ENCODE results near the gene SYVN1. TPM values are rescaled to one million over a fixed set of nuclear protein-coding genes. Genes with fewer than 3 reads are reported as not detected.
A peak's percentile ranks its signal among the peaks of the same experiment; 100 is the strongest.

The SYVN1 gene
- total and polyA plus RNA-seq, 4 donors, result 19.9 to 210 (median 56.6) TPM

DNA sequence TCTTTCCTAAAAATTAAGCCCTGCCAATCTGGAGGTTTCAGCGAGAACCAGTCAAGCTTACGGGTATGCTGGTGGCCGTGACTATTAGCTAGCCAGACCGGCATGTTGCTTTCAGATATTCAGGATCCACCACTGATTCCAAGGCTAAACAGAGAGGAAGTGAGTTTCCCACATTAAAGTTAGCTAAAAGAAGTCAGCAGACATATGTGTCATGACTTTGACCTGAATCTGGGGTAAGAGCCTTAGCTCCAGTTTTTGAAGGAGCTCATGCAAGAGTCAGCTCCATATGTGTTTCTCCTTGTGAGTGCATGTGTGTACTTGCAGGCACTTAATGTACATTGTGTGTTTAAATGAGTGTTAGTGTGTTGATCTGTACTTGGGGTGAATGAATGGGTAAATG lies 48.9 kb downstream of the SYVN1 start:
- TF ChIP-seq, protein P1, sequence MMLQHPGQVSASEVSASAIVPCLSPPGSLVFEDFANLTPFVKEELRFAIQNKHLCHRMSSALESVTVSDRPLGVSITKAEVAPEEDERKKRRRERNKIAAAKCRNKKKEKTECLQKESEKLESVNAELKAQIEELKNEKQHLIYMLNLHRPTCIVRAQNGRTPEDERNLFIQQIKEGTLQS (IDR thresholded peaks at IDR 0.05), result no peak
- Histone ChIP-seq H3K27ac (ENCODE audit: low read depth in 1 of 2, low read length in 2 of 2) (no peak overlapping the region), H3K36me3 (ENCODE audit: control insufficient read depth in 4 of 4, insufficient read depth in 3 of 4, low read depth in 1 of 4, low read length in 3 of 4) (peaks cover 5 to 39% (median 13%) of the 10 kb centered on the region in 4 donors), H3K4me3 (ENCODE audit: low read depth in 1 of 3, low read length in 3 of 3) (no peak overlapping the region), H3K4me1 (ENCODE audit: control insufficient read depth in 4 of 4, insufficient read depth in 4 of 4, low read length in 3 of 4) (peaks cover 10 to 23% (median 18%) of the 10 kb centered on the region in 4 donors), H3K27me3 (ENCODE audit: control insufficient read depth in 4 of 4, insufficient read depth in 4 of 4, low read length in 3 of 4) (no peaks in the 10 kb centered on the region), H3K9ac (ENCODE audit: low read depth in 1 of 2, low read length in 2 of 2) (no peak overlapping the region), H3K9me3 (ENCODE audit: control insufficient read depth in 4 of 4, low read length in 3 of 4) (no peaks in the 10 kb centered on the region)
- 95% methylated on average over 4 of the region's 4 CpGs for WGBS
- no peak for DNase-seq (ENCODE audit: low spot score)

DNA sequence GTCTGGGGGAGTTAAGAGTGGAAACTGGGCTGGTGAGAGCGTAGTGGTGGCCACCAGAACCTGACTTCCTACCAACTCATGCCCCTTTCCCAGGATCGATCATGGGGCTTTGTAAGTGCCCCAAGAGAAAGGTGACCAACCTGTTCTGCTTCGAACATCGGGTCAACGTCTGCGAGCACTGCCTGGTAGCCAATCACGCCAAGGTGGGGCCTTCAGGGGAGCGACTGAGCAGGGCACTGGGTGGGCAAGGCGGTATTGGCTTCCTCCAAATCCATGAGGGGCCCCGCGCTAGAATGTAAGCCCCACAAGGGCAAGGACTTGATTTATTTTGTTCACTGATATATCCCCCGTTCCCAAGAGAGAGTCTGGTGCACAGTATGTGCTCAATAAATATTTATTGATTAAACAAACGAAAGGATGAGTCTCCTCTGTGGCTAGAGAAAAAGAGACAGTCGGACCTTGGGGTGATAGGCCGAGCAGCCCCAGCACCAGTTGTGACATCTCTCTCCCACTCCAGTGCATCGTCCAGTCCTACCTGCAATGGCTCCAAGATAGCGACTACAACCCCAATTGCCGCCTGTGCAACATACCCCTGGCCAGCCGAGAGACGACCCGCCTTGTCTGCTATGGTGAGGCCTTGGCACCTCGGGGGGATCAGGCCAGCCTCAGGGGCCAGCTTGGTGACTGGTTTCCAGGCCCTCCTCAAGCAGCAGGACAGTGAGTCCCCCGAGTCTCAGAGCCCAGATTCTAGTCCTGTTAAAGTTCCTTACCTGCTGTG lies 49.5 kb downstream of the SYVN1 start:
- peak overlapping the region; percentile 75 to 96 (median 80) for H3K4me3 ChIP-seq (ENCODE audit: low read depth in 1 of 3, low read length in 3 of 3)
- TF ChIP-seq TAF1 (conservative IDR thresholded peaks at IDR 0.05) (no peak), GABPA (IDR thresholded peaks at IDR 0.05 in 1 of 2, conservative IDR thresholded peaks at IDR 0.05 in 1 of 2) (no peak), EGR1 (IDR thresholded peaks at IDR 0.05; ENCODE audit: low read depth in 2 of 2) (no peak), SP1 (IDR thresholded peaks at IDR 0.05) (no peak), JUND (IDR thresholded peaks at IDR 0.05) (no peak), HNF4A (conservative IDR thresholded peaks at IDR 0.05) (no peak), RXRA (IDR thresholded peaks at IDR 0.05) (no peak), RAD21 (IDR thresholded peaks at IDR 0.05) (no peak), YY1 (IDR thresholded peaks at IDR 0.05) (no peak), NR2F2 (IDR thresholded peaks at IDR 0.05) (no peak), FOXA2 (IDR thresholded peaks at IDR 0.05) (no peak), HNF4G (IDR thresholded peaks at IDR 0.05) (no peak), FOXA1 (IDR thresholded peaks at IDR 0.05) (no peak)
- TF ChIP-seq, protein P2, sequence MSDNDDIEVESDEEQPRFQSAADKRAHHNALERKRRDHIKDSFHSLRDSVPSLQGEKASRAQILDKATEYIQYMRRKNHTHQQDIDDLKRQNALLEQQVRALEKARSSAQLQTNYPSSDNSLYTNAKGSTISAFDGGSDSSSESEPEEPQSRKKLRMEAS (IDR thresholded peaks at IDR 0.05), result no peak
- TF ChIP-seq, protein P3, sequence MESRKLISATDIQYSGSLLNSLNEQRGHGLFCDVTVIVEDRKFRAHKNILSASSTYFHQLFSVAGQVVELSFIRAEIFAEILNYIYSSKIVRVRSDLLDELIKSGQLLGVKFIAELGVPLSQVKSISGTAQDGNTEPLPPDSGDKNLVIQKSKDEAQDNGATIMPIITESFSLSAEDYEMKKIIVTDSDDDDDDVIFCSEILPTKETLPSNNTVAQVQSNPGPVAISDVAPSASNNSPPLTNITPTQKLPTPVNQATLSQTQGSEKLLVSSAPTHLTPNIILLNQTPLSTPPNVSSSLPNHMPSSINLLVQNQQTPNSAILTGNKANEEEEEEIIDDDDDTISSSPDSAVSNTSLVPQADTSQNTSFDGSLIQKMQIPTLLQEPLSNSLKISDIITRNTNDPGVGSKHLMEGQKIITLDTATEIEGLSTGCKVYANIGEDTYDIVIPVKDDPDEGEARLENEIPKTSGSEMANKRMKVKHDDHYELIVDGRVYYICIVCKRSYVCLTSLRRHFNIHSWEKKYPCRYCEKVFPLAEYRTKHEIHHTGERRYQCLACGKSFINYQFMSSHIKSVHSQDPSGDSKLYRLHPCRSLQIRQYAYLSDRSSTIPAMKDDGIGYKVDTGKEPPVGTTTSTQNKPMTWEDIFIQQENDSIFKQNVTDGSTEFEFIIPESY (IDR thresholded peaks at IDR 0.05), result no peak
- TF ChIP-seq, protein P4, sequence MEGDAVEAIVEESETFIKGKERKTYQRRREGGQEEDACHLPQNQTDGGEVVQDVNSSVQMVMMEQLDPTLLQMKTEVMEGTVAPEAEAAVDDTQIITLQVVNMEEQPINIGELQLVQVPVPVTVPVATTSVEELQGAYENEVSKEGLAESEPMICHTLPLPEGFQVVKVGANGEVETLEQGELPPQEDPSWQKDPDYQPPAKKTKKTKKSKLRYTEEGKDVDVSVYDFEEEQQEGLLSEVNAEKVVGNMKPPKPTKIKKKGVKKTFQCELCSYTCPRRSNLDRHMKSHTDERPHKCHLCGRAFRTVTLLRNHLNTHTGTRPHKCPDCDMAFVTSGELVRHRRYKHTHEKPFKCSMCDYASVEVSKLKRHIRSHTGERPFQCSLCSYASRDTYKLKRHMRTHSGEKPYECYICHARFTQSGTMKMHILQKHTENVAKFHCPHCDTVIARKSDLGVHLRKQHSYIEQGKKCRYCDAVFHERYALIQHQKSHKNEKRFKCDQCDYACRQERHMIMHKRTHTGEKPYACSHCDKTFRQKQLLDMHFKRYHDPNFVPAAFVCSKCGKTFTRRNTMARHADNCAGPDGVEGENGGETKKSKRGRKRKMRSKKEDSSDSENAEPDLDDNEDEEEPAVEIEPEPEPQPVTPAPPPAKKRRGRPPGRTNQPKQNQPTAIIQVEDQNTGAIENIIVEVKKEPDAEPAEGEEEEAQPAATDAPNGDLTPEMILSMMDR (IDR thresholded peaks at IDR 0.05; ENCODE audit: low read depth, low read length, missing input control), result no peak
- TF ChIP-seq, protein P1 (IDR thresholded peaks at IDR 0.05), result no peak
- TF ChIP-seq, protein P5, sequence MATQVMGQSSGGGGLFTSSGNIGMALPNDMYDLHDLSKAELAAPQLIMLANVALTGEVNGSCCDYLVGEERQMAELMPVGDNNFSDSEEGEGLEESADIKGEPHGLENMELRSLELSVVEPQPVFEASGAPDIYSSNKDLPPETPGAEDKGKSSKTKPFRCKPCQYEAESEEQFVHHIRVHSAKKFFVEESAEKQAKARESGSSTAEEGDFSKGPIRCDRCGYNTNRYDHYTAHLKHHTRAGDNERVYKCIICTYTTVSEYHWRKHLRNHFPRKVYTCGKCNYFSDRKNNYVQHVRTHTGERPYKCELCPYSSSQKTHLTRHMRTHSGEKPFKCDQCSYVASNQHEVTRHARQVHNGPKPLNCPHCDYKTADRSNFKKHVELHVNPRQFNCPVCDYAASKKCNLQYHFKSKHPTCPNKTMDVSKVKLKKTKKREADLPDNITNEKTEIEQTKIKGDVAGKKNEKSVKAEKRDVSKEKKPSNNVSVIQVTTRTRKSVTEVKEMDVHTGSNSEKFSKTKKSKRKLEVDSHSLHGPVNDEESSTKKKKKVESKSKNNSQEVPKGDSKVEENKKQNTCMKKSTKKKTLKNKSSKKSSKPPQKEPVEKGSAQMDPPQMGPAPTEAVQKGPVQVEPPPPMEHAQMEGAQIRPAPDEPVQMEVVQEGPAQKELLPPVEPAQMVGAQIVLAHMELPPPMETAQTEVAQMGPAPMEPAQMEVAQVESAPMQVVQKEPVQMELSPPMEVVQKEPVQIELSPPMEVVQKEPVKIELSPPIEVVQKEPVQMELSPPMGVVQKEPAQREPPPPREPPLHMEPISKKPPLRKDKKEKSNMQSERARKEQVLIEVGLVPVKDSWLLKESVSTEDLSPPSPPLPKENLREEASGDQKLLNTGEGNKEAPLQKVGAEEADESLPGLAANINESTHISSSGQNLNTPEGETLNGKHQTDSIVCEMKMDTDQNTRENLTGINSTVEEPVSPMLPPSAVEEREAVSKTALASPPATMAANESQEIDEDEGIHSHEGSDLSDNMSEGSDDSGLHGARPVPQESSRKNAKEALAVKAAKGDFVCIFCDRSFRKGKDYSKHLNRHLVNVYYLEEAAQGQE (IDR thresholded peaks at IDR 0.05), result no peak
- H3K27me3 ChIP-seq (ENCODE audit: control insufficient read depth in 4 of 4, insufficient read depth in 4 of 4, low read length in 3 of 4), result no peaks in the 10 kb centered on the region
- peaks cover 10 to 23% (median 18%) of the 10 kb centered on the region in 4 donors for H3K4me1 ChIP-seq (ENCODE audit: control insufficient read depth in 4 of 4, insufficient read depth in 4 of 4, low read length in 3 of 4)
- H3K36me3 ChIP-seq (ENCODE audit: control insufficient read depth in 4 of 4, insufficient read depth in 3 of 4, low read depth in 1 of 4, low read length in 3 of 4), result peaks cover 5 to 39% (median 13%) of the 10 kb centered on the region in 4 donors
- DNase-seq (ENCODE audit: low spot score), result no peak
- WGBS, result 41% methylated on average over 23 of the region's 23 CpGs
- no peaks in the 10 kb centered on the region for H3K9me3 ChIP-seq (ENCODE audit: control insufficient read depth in 4 of 4, low read length in 3 of 4)
- H3K9ac ChIP-seq (ENCODE audit: low read depth in 1 of 2, low read length in 2 of 2), result peak overlapping the region; percentile 79 to 91
- H3K27ac ChIP-seq (ENCODE audit: low read depth in 1 of 2, low read length in 2 of 2), result peak overlapping the region; percentile 80 to 89

Data from liver (tissue), 9 donors.